WERI-Rb-1 (cell line): ENCODE results near the gene TAPT1.

Source experiments
- DNase-seq: peaks from one replicate; pipeline ENCODE4 v3.0.0-alpha.2; 2020
- H3K27ac ChIP-seq: fragments of 250-450 bp; sonication (Bioruptor Pico); 2 replicates; pipeline ENCODE4 v1.5.1; 2020; ENCODE audit warnings: mild to moderate bottlenecking, moderate library complexity
- H3K27me3 ChIP-seq: fragments of 250-450 bp; sonication (Bioruptor Pico); 2 replicates; pipeline ENCODE4 v1.5.1; 2021; ENCODE audit warnings: mild to moderate bottlenecking, low read depth, moderate library complexity; ENCODE audit not compliant: insufficient read depth, severe bottlenecking
- H3K36me3 ChIP-seq: fragments of 250-450 bp; sonication (Bioruptor Pico); 2 replicates; pipeline ENCODE4 v1.5.1; 2020; ENCODE audit warnings: mild to moderate bottlenecking, moderate library complexity
- H3K4me3 ChIP-seq: 2 replicates; pipeline ENCODE4 v1.5.1; 2011; ENCODE audit warnings: low read depth, mild to moderate bottlenecking, control low read depth, low read length
- H3K9me3 ChIP-seq: fragments of 250-450 bp; sonication (Bioruptor Pico); 2 replicates; pipeline ENCODE4 v1.5.1; 2021; ENCODE audit warnings: mild to moderate bottlenecking, moderate library complexity; ENCODE audit not compliant: severe bottlenecking
- TF ChIP-seq, protein P1 (sequence below): IDR thresholded peaks from 2 replicates; pipeline ENCODE4 v1.5.1; 2011; ENCODE audit warnings: low read depth, mild to moderate bottlenecking, control low read depth, inconsistent platforms, low read length

Gene TAPT1

DNA sequence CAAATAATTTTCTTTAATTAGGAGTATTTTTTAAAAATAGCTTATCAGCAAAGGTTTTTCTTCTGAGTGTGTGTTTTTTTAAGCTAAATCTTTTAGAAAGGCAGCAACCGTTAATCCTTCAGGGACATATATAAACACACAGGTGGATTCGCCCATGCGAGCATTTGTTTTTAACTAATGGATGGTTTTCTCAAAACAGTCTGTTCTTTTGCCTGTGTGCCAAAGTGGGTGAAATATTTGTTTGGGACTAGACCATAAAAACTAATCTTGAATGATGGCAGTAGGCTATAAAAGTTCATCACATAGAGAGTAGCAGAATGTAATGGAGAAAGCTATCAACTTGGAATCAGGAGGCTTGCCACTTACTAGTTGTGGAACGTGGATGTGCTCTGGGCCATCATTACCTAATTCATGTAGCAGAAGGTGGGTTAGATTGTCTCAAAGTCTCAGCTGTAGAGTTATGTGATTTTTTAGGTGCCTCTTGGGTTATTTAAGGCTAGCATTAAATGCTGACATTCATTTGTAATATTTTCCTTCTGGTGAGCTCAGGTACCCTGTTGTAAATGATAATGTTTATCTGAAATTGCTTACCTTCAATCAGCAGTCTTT lies 7.4 kb upstream of the TAPT1 start:
- Histone ChIP-seq H3K27me3 (no peaks in the 10 kb centered on the region), H3K4me3 (no peak overlapping the region), H3K36me3 (no peaks in the 10 kb centered on the region), H3K27ac (no peak overlapping the region), H3K9me3 (no peaks in the 10 kb centered on the region)
- DNase-seq: no peak
- TF ChIP-seq, protein P1, sequence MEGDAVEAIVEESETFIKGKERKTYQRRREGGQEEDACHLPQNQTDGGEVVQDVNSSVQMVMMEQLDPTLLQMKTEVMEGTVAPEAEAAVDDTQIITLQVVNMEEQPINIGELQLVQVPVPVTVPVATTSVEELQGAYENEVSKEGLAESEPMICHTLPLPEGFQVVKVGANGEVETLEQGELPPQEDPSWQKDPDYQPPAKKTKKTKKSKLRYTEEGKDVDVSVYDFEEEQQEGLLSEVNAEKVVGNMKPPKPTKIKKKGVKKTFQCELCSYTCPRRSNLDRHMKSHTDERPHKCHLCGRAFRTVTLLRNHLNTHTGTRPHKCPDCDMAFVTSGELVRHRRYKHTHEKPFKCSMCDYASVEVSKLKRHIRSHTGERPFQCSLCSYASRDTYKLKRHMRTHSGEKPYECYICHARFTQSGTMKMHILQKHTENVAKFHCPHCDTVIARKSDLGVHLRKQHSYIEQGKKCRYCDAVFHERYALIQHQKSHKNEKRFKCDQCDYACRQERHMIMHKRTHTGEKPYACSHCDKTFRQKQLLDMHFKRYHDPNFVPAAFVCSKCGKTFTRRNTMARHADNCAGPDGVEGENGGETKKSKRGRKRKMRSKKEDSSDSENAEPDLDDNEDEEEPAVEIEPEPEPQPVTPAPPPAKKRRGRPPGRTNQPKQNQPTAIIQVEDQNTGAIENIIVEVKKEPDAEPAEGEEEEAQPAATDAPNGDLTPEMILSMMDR: no peak

DNA sequence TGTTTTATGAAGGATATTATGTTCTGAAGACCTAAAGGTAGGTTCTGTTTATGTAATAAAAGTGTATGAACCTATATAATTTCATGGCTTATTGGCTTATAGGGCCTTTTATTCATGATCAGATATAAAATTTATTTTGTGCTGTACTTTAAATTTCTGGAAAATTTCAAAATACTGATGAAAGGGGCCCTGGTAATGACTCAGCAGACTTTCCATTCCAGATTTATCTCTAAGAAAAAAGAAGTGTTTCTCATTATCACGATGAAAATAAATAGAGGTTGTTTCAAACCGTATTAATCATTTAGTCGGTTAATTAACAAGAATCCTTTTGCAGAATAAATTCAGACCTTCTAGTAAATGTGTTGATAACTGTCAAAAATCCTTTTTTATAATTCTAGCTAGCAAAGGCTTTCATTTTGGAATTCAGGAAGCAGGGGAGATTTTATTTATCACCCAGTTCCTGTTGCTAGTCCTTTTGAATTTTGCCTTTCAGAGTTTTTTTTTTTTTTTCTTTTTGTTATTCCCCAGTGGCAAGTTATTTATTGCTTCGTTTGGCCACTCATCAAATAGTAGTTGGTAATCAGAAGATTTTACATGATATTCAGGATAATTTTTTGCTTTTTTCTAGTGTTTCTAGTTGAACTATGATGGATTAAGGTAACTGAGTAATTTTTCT lies 5.4 kb upstream of the TAPT1 start:
- Histone ChIP-seq H3K27ac (no peak overlapping the region), H3K9me3 (no peaks in the 10 kb centered on the region), H3K27me3 (no peaks in the 10 kb centered on the region), H3K4me3 (no peak overlapping the region), H3K36me3 (no peaks in the 10 kb centered on the region)
- TF ChIP-seq, protein P1: no peak
- DNase-seq: no peak

DNA sequence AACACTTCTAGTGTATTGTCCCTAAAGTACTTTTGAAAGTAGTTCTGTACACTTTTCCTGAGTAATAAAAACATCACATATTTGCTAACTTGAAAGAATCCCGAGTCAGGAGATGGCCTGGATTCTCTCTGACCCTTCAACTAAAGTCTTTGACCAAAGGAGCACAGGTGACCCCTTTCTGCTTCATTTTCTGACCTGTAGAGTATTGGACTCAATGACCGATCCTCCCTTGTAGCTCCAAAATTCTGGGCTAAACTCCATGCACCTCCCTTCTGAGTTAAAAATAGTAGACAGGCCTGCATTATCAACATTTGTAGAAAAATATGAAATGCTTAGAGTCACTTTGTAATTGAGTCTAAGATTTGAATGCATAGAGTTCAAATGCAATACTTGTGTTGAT lies 4.0 kb upstream of the TAPT1 start:
- Histone ChIP-seq H3K9me3 (no peaks in the 10 kb centered on the region), H3K27ac (no peak overlapping the region), H3K4me3 (no peak overlapping the region), H3K36me3 (no peaks in the 10 kb centered on the region), H3K27me3 (no peaks in the 10 kb centered on the region)
- no peak for DNase-seq
- TF ChIP-seq, protein P1: no peak

DNA sequence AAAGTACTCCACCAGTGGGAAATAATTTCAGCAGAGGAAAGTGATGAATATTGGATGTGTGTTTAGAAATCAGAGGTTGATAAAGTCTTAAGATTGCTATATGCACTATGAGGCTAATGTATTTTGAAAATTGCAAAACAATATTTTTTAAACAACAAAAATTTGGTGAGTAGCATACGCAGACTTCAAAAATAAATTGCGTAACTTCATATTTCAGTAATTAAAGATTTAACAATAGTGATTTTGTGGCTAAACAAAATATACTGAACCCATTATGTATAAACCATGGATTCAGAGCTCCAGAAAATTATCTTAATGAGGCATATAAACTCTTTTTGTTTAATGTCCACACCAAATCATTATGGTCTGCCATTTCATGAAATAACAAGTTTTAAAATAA lies 3.3 kb upstream of the TAPT1 start:
- TF ChIP-seq, protein P1: no peak
- Histone ChIP-seq H3K4me3 (no peak overlapping the region), H3K27me3 (no peaks in the 10 kb centered on the region), H3K36me3 (no peaks in the 10 kb centered on the region), H3K27ac (no peak overlapping the region), H3K9me3 (no peaks in the 10 kb centered on the region)
- no peak for DNase-seq

DNA sequence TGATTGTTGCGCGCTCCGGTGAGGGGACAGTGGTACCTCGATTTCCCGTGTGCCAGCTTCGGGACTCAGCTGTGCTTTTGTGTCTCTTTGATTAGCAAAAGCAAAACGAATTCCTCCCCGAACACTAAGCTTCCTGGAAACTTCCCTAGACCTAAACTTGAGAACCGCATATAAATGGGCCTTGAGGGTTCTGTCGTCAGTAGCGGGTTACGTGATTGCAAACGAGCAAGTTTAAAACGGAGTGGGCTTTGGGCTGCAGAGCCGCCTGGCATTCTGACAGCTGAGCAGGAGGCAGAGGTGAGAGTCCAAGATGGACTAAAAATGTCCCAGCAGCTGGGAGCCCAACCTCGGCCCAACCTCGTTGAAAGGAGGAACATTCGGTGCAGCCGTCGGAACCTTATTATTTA lies 1.2 kb upstream of the TAPT1 start:
- peak overlapping the region; percentile 84 for H3K27ac ChIP-seq
- H3K27me3 ChIP-seq: no peaks in the 10 kb centered on the region
- TF ChIP-seq, protein P1: no peak
- no peak for DNase-seq
- peaks cover 5% of the 10 kb centered on the region; the same call in 1 of the 2 replicates for H3K36me3 ChIP-seq
- H3K4me3 ChIP-seq: peak overlapping the region; percentile 91
- no peaks in the 10 kb centered on the region for H3K9me3 ChIP-seq
